Fibroblast of villous mesenchyme (primary cell): ENCODE data around the gene IL4. TPM values are rescaled to one million over a fixed set of nuclear protein-coding genes. Genes with fewer than 3 reads are reported as not detected.
"Not testable (repeated sequence)": the region's sequence is repeated elsewhere in the genome, so short reads cannot be mapped to it uniquely, and the experiment has no call there.

ENCODE experiments used
- DNase-seq: peaks from one replicate; pipeline ENCODE4 v3.0.0-alpha.2; 2010; ENCODE audit warnings: low read depth
- H3K4me3 ChIP-seq: 2 replicates; pipeline ENCODE4 v1.5.1; 2011; ENCODE audit warnings: low read depth, mild to moderate bottlenecking, low read length
- CTCF ChIP-seq: IDR thresholded peaks from 2 replicates; pipeline ENCODE4 v1.5.1; 2012; ENCODE audit warnings: low read depth, mild to moderate bottlenecking, low read length; ENCODE audit not compliant: insufficient read depth
- total RNA-seq: library from RNA; depleted of rRNA; stranded (reverse); fragments of >200 nt; gene quantifications from 2 replicates; pipeline ENCODE4 v1.2.3, GENCODE V29; 2012

IL4 gene
- total RNA-seq, 1 donor, result not detected

- DNase-seq, result no peak
- TF ChIP-seq CTCF, result no peak
- H3K4me3 ChIP-seq, result no peak overlapping the region
These were observed 12.4 kb downstream of the IL4 start for GRCh38 chr5:132686193-132686592.

GRCh38 chr5:132687995-132688394, 14.2 kb downstream of the IL4 start:
- no peak overlapping the region for H3K4me3 ChIP-seq
- TF ChIP-seq CTCF, result no peak
- DNase-seq, result no peak

- no peak for TF ChIP-seq CTCF
- H3K4me3 ChIP-seq, result no peak overlapping the region
- DNase-seq, result no peak
These were observed 14.9 kb downstream of the IL4 start for GRCh38 chr5:132688536-132689339.

GRCh38 chr5:132689513-132689912, 15.7 kb downstream of the IL4 start:
- H3K4me3 ChIP-seq, result no peak overlapping the region
- DNase-seq, result no peak
- TF ChIP-seq CTCF, result no peak

- no peak for TF ChIP-seq CTCF
- no peak for DNase-seq
- H3K4me3 ChIP-seq, result no peak overlapping the region
These were observed 16.4 kb downstream of the IL4 start for GRCh38 chr5:132690156-132690555.

GRCh38 chr5:132691755-132692631, 18.2 kb downstream of the IL4 start:
- not testable (repeated sequence) for H3K4me3 ChIP-seq, DNase-seq

GRCh38 chr5:132692632-132692967, 18.8 kb downstream of the IL4 start:
- TF ChIP-seq CTCF, result no peak
- DNase-seq, result no peak
- no peak overlapping the region for H3K4me3 ChIP-seq
